HEK293 (cell line): ENCODE measurements around the gene PASK.

ENCODE experiments used
- BCL11B ChIP-seq: fragments of 450-650 bp; formaldehyde crosslinking; IDR thresholded peaks from 2 replicates; pipeline ENCODE4 v1.5.1; 2016; ENCODE audit warnings: low read depth, missing biosample characterization, missing genetic modification characterization
- CTCF ChIP-seq: fragments of 450-650 bp; formaldehyde crosslinking; IDR thresholded peaks from 2 replicates; pipeline ENCODE4 v1.5.1; 2016; ENCODE audit warnings: missing biosample characterization, missing genetic modification characterization
- YY1 ChIP-seq: fragments of 450-650 bp; formaldehyde crosslinking; IDR thresholded peaks from 2 replicates; pipeline ENCODE4 v1.5.1; 2018; ENCODE audit warnings: missing biosample characterization, missing genetic modification characterization
- ZNF121 ChIP-seq: fragments of 450-650 bp; formaldehyde crosslinking; IDR thresholded peaks from 2 replicates; pipeline ENCODE4 v1.5.1; 2016; ENCODE audit warnings: missing biosample characterization, missing genetic modification characterization
- ZNF133 ChIP-seq: fragments of 450-650 bp; formaldehyde crosslinking; IDR thresholded peaks from 2 replicates; pipeline ENCODE4 v1.5.1; 2016; ENCODE audit warnings: missing biosample characterization, missing genetic modification characterization
- ZNF621 ChIP-seq: fragments of 450-650 bp; formaldehyde crosslinking; IDR thresholded peaks from 2 replicates; pipeline ENCODE4 v1.5.1; 2017; ENCODE audit warnings: missing biosample characterization, missing genetic modification characterization
- TF ChIP-seq, protein P1 (sequence below): fragments of 450-650 bp; formaldehyde crosslinking; IDR thresholded peaks from 2 replicates; pipeline ENCODE4 v1.5.1; 2016; ENCODE audit warnings: missing biosample characterization, missing genetic modification characterization
- TF ChIP-seq, protein P2 (sequence below): fragments of 450-650 bp; formaldehyde crosslinking; IDR thresholded peaks from 2 replicates; pipeline ENCODE4 v1.5.1; 2016; ENCODE audit warnings: missing biosample characterization, missing genetic modification characterization

- TF ChIP-seq CTCF (tag by site-specific recombination) (no peak), YY1 (no peak), BCL11B (tag by site-specific recombination) (no peak), ZNF133 (tag by site-specific recombination) (no peak), ZNF121 (tag by site-specific recombination) (no peak), ZNF621 (tag by site-specific recombination) (no peak)
- TF ChIP-seq, protein P1, sequence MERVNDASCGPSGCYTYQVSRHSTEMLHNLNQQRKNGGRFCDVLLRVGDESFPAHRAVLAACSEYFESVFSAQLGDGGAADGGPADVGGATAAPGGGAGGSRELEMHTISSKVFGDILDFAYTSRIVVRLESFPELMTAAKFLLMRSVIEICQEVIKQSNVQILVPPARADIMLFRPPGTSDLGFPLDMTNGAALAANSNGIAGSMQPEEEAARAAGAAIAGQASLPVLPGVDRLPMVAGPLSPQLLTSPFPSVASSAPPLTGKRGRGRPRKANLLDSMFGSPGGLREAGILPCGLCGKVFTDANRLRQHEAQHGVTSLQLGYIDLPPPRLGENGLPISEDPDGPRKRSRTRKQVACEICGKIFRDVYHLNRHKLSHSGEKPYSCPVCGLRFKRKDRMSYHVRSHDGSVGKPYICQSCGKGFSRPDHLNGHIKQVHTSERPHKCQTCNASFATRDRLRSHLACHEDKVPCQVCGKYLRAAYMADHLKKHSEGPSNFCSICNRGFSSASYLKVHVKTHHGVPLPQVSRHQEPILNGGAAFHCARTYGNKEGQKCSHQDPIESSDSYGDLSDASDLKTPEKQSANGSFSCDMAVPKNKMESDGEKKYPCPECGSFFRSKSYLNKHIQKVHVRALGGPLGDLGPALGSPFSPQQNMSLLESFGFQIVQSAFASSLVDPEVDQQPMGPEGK (tag by site-specific recombination) = no peak
- TF ChIP-seq, protein P2, sequence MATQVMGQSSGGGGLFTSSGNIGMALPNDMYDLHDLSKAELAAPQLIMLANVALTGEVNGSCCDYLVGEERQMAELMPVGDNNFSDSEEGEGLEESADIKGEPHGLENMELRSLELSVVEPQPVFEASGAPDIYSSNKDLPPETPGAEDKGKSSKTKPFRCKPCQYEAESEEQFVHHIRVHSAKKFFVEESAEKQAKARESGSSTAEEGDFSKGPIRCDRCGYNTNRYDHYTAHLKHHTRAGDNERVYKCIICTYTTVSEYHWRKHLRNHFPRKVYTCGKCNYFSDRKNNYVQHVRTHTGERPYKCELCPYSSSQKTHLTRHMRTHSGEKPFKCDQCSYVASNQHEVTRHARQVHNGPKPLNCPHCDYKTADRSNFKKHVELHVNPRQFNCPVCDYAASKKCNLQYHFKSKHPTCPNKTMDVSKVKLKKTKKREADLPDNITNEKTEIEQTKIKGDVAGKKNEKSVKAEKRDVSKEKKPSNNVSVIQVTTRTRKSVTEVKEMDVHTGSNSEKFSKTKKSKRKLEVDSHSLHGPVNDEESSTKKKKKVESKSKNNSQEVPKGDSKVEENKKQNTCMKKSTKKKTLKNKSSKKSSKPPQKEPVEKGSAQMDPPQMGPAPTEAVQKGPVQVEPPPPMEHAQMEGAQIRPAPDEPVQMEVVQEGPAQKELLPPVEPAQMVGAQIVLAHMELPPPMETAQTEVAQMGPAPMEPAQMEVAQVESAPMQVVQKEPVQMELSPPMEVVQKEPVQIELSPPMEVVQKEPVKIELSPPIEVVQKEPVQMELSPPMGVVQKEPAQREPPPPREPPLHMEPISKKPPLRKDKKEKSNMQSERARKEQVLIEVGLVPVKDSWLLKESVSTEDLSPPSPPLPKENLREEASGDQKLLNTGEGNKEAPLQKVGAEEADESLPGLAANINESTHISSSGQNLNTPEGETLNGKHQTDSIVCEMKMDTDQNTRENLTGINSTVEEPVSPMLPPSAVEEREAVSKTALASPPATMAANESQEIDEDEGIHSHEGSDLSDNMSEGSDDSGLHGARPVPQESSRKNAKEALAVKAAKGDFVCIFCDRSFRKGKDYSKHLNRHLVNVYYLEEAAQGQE (tag by site-specific recombination) = no peak
Observed at GRCh38 chr2:241092677-241093076, 56.6 kb downstream of the PASK start.
